Islet precursor cell (in vitro differentiated cells): Measurements from ENCODE around the gene TCP11.
"Not testable (repeated sequence)": the region's sequence is repeated elsewhere in the genome, so short reads cannot be mapped to it uniquely, and the experiment has no call there.

ENCODE experiments used
- DNase-seq: peaks from one replicate; pipeline ENCODE4 v3.0.0-alpha.2; 2018

Gene TCP11

DNA sequence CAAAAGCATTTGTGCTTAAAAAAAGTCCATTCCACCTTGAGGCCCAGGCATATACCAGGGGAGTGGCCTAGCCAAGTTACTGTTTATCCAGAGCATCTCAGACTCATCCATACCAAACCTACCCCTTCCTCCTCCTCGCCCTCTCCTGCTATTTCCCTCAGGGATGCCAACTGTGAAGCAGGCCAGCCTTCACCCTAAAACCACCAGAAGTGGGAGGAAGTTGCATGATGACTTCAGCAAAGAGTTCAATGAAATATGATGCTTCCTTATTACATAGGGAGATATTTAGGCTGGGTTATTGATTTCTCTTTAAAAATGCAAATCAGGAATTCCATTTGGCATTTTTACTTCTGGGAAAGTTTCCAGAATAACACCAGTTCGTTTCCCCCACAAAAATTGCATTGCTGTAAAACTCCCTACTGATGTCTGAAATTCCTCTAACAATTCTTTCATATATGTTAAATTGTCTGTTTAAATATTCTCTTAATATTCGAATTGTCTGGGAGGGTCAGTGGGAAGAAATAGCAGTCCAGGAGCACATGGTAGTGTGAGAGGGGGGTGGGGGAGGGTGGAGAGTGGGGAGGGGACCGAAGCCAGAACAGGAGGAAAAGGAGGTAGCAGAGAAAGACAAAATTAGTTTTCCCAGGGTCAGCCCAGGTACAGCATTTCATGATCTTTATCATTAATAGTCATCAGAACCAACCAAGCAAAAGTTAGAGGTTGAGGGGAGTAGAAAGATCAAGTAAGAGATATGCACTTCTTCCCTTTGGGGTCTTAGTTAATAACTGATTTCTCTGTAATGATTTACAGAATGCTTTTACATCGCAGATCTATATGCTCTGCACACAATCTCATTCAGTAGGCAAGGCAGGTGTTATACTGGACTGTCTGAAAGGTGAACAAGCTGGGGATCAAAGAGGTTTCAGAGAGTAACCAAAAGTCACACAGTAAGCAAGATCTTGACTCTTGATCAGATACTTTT, 1.7 kb upstream of the TCP11 start:
- DNase-seq, result no peak

DNA sequence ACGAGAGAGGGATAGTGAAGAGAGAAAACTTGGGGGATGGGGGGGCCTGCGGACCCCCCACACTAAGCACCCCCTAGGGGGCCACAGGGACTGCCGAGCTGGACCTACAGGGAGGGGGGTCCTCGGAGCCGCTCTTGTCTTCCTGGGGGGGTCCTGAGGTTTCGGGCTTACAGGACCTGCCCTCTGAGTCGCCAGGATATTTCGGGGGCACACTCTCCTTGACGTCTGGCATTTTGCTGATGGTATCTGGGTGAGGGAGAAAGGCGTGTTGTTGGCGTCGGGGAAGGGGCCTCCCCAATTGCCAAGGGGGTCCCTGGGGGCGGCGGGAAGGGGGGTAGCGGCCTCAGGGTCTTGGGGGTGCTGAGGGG, 516 bp downstream of the TCP11 start:
- no peak for DNase-seq

DNA sequence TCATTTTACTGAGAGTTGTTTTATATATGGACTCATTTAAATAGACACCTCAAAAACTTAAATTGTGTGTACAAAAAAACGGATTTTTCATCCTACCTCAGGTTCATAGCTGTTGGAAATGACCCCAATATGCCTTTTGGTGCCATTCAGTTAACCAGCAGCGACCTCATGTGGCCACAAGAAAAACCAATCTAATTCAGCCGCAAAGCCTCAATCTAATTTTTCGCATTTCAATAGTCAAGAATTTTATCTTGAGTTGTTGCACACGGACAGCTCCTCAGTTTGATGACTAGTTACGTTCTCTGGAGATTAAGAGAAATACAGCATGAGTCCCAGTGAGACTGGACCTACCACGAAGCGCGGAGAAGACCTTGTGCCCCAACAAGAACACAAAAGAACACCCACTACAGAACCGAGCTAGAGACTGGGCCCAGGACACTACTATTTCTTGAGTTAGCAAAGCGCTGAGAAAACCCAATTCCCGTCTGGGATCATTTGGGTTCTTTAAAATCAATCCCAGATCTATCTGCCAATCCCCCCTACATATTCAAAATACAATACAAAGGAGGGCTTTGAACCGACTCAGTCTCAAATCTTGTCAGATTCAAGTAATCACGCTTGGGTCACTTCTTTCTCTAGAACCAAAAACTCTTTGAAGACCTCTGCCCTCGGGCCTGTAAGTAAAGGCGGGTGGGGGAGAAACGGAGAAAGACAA, 1.1 kb downstream of the TCP11 start:
- no peak for DNase-seq

DNA sequence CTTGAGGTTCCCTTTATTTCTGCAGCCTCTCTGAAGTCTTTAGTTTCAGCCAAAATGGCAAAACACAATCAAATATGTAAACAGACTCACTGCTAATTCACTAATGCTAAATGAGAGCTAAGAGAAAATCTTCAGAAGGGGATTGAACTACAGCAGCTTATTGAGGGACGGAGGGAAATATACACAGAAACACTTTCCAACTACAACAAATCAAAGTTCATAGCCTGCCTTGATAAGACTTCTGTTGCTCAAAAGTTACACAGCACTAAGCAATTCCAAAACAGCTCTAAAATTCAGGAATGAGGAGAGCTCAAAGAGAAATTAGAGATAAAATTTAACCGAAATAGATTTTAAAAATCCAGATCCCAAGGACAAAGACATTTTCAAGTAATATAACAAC, 1.7 kb downstream of the TCP11 start:
- no peak for DNase-seq

DNA sequence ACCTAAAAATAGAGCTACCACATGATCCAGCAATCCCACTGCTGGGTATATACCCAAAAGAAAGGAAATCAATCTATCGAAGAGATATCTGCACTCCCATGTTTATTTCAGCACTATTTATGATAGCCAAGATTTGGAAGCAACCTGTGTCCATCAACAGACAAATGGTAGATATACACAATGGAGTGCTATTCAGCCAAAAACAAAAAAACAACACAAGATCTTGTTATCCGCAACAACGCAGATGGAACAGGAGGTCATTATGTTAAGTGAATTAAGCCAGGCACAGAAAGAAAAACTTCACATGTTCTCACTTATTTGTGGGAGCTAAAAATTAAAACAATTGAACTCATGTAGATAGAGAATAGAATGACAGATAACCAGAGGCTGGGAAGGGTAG, 2.9 kb downstream of the TCP11 start:
- DNase-seq, result not testable (repeated sequence)

DNA sequence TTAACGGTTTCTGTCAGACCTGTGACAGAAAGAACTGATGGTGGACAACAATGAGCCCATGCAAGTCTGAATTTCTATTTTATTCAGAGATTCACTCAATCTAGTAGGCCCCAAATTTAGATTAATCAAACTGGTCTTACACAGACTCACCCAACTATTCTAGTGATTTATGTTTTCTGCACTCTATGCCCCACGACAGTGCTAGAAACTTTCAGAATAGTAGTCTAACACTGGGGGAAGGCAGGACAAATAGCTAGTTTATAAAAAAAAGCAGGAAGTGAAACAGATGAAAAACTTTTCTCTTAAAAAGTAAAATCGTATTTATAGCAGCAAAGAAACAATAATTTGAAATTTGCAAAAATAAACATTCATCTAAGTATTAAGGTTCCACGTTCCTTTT, 5.0 kb downstream of the TCP11 start:
- no peak for DNase-seq

DNA sequence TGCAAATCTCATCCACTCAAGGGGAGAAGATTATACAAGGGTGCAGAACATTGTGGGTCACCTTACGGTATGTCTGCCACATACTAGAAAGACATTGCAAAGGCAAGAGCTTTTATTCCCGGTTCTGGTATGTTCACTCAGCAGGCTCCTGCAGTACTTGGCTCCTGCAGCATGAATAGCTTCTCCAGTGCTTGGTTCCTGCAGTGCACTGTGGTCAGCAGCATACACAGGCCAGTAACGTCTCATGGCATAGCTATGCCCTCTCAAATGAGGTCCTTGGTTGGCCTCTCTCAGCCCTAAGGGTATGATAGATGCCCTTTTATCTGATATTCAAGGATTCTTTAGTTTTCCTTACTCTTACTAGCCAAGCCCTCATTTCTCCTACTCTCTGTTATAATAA, 12.6 kb downstream of the TCP11 start:
- no peak for DNase-seq

DNA sequence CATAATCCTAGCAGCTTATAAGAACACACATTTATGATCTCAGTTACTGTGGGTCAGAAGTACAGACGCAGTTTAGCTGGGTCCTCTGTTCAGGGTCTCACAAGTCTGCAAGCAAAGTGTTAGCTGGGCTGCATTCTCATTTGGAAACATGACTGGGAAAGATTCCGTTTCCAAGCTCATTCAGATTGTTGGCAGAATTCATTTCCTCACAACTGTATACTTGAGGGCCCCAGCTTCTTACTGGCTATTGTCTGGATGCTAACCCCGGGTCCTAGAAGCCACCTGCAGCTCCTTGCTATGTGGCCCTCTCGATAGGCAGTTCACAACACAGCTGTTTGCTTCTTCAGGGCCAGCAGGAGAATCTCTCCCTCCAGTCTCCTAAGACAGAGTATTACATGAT, 13.1 kb downstream of the TCP11 start:
- no peak for DNase-seq

DNA sequence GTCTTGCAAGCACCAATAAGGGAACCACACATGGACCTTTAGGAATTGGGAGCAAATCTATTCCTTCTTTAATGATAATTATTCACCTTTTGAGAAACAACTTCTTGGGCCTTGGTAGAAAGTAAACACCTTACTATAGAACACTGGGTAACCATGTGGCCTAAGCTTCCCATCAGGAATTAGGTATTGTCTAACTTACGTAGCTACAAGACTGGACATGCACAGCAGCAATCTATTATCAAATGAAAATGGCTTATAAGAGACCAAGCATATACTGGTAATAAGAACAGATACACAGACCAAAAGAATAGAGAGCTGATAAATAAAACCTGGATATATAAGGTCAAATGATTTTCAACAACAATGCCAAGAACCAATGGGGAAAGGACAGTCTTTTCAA, 16.8 kb downstream of the TCP11 start:
- no peak for DNase-seq

DNA sequence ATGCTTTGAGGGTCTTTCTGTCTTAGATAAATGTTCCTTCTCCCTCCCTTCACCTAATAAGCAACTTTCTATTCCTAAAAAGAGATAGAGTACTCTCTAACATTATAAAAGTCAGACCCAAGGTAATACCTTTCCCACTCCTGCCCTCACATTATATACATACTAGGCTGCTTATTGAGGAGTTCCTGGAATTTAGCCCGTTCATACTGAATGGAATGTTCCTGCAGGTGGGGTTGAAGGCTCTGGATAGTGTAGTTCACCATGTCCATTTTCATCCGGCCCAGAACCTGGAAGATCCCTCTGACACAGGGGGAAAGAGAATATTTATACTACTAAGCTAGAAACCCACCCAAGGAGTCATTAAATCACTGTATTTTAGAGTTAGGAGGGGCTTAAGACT, 20.4 kb downstream of the TCP11 start:
- no peak for DNase-seq

DNA sequence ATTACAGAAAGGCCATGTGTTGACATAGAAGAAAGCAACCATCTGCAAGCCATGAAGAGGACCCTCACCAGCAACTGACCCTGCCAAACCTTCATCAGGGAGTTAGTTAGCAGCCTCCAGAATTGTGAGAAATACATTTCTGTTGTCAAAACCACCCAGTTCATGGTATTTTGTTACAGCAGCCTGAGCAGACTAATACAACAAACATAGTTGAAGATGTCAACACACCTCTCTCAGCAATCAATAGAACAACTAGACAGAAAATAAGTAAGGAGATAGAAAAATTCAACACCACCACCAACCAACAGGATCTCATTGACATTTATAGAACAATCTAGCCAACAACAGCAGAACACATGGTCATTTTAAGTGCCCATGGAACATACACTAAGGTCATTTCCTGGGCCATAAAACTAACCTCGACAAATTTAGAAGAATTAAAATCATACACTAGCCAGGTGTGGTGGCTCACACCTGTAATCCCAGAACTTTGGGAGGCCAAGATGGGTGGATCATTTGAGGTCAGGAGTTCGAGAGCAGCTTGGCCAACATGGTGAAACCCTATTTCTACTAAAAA, 32.7 kb downstream of the TCP11 start:
- no peak for DNase-seq

DNA sequence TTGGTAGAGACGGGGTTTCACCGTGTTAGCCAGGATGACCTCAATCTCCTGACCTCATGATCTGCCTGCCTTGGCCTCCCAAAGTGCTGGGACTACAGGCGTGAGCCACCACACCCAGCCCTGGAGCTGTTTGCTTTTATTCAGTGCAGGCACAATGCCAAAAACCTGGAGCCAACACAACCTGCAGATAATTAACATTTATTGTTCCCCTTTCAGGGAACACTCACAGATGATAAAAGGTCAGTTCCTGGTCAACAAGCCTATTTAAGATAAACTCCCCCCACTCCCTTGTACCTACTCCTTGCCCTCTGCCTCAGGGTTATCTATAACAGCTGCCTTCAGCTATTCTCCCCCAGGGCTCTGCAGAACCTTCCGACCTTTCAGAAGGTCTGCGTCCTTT, 33.4 kb downstream of the TCP11 start:
- DNase-seq, result not testable (repeated sequence)

DNA sequence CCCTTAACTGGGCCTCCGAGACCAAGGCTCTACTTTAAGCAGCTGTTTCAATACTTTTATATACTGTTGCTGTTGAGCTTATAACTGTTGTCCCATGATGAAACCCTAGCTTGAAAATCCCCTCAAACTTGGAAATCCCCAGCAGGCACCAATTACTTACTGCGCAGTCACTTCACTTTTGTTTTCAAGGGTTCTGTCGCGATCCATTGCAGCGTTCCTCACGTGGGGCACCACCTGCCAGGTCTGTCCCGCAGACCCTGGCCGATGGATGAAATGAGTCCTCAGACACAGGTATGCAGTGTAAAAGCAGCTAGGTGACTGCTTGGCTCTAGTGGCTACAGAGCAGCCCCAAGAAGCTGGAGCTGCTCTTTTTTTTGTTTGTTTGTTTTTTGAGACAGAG, 33.9 kb downstream of the TCP11 start:
- DNase-seq, result not testable (repeated sequence)

DNA sequence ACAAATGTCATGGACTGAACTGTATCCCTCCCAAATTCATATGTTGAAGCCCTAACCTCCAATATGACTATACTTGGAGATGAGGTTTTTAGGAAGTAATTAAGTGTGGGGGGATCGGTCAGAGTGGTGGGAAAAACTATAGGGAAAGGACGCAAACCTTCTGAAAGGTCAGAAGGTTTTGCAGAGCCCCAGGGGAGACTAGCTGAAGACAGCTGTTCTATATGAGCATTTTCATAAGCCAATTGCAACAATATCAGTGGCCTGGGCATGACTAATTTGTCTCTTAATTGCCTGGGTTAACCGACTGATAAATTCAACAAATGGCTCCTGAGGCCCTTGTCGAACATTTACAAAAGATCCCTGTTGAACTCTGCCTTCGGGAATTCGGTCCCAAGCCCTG, 35.1 kb downstream of the TCP11 start:
- not testable (repeated sequence) for DNase-seq

DNA sequence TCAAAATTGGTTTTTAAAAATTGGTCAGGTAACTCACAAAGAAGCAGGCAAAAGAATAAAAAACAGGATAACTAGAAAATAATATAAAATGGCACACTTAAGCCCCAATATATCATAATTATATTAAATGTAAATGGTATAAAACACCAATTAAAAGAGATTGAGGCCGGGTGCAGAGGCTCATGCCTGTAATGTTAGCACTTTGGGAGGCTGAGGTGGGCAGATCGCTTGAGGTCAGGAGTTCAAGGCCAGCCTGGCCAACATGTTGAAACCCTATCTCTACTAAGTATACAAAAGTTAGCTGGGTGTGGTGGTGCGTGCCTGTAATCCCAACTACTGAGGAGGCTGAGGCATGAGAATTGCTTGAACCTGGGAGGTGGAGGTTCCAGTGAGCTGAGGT, 36.1 kb downstream of the TCP11 start:
- no peak for DNase-seq

DNA sequence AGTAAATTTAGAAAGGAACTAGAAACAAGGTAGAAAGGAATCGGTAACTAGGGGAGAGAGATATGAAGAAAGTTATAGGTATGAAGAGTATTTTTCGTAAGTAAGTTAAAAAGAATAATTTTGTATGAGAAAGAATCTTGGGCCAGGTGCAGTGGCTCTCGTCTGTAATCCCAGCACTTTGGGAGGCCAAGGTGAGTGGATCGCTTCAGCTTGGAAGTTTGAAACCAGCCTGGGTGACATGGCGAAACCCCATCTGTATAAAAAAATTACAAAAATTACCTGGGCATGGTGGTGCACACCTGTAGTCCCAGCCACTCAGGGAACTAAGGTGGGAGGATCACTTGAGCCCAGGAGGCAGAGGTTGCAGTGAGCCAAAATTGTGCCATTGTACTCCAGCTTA, 42.0 kb downstream of the TCP11 start:
- DNase-seq, result no peak

DNA sequence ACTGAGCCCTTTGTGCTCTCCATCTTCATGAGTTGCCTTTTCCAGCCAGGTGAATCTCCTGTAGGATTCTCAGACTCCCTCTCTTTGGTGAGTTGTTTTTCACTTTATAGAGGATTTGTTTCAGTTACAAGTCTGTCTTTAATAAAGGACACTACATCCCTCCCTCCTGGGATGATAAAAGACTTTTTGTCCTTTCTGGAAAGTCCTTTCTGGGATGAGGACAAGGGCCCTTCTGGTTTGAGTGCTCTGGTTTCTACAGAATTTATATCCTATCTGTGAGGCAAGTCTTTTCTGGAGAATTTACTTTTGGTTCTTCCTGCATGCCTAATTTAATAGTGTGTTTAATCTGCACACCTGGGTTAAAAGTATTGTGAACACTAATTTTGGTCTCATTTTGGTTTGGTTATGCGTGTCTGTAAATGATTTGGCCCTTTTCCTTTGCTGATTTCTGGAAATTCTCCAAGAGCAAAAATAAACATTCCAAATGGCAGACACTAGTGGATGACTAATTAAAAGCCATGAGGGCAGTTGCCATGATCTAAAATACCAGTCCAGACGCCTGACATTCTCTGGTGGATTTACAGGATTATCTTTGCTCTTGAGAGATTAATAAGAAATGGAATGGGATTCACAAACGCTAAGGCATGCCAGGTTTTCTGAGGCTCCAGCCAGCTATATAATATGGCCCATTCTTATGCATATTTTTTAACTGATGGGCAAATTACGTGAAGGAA, 44.8 kb downstream of the TCP11 start:
- DNase-seq, result peak; percentile 46

DNA sequence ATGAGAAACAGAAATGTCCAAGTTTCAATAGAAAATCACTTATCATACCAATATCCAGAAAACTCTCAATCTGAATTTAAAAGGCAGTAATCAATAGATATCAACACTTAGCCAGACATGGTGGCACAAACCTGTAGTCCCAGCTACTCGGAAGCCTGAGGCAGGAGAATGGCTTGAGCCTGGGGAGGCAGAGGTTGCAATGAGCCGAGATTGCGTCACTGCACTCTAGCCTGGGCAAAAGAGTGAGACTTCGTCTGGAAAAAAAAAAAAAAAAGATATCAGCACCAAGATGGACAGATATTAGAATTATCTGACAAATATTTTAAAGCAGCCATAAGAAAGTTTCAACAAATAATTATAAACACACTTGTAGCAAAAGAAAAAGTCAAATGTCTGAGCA, 47.0 kb downstream of the TCP11 start:
- DNase-seq, result peak; percentile 54

DNA sequence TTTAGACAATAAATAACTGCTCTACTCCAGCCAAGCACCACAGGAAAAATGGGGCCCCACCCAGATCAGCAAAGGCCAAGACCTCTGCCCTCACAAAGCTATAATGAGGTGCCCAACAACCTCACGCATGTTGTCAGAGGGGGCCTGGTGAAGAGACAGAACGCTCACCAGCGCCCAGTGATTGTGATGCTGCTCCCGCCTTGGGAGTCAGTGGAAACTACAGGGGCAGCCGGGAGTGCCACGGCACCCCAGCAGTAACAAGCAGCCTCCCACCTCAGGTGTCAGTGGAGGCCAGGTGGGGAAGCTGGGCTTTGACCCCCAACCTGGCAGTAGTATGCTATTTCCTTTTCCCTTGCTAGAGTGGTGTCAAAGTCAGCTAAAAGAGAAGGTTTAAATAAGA, 47.4 kb downstream of the TCP11 start:
- peak; percentile 51 for DNase-seq

DNA sequence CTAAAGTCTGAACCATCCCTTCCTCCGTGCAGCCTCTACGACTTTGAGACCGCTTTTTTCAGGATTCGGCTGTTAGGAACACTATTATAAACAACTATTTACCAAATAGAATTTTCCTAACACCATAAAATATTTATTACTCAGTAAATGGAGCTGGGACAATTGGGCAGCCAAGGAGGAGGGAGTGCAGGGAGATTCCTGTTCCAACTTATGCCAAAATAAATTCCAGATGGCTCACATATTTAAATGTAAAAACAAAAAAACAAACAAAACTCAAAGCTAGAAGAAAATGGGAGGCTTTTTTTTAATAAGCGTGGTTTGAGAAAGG, 48.1 kb downstream of the TCP11 start:
- DNase-seq, result no peak

DNA sequence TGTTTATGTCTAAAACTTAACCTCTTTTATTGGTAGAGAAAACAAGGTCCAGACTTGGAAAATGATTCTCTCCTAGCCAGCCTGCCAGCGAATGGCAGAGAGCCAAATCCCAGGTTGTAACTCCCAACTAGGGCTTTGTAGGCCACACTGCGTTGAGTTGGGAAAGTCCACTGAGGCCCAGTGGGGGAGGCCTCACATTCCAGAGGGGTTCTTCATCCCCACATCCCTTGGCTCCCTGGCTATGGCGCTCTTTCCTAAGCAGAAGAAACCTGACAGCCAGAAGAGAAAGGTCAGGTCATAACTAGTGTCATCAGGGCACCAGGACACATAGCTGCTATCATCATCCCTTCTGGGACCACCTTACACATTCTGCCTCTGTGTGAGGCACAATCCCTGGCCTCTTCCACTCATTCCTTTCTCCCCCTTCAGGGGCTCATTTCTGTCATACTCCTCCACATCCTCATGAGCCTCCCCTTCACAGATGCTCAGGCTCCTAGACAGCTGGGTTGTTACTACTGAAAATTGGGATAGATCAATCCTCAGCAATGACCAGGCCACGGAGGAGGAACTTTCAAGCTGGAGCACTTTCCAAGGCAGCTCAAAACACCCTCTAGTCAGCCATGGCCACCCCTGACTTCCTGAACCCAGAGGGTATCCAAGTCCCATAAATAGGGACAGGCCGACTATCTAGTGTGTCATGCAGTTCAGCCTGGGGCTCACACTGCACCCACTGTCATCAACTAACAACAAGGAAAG, 48.6 kb downstream of the TCP11 start:
- peak; percentile 51 for DNase-seq

DNA sequence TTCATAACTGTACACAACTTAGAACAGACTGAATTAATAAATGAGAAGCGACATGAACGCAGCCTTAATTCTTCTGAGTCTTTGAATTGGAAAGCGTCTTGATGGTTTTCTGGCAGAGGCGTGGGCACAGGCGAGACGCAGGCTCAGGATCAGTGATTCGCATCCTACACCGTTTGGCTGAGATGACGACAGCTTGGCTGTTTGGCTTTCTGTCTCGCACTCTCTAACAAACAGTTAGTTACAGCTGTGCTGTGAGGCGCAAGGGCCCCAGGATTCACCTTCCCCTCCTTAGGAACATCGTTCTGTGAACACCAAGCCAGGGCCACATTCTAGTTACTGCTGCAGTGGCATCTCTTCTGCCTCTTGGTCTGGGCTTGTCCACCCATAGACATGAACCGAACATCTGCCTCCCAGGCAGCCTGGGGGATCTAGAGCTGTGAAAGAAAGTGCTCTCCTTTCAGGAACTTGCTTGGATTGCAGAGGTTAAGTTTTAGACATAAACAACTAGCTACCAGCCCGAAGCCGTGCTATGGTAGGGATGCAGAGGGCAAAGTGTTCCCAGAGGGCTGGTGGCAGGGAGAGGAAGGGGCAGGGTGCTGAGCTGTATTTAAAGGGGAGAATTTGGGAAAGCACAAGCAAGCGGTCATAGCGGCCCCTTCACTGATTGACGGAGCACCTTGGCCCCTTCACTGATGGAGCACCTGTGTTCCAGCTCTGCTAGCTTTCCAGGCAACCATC, 49.6 kb downstream of the TCP11 start:
- DNase-seq, result peak; percentile 50
